CD8-positive, alpha-beta memory T cell (primary cell): ENCODE data around the gene CHCHD4. TPM values are rescaled to one million over a fixed set of nuclear protein-coding genes. Genes with fewer than 3 reads are reported as not detected.
A peak's percentile ranks its signal among the peaks of the same experiment; 100 is the strongest.

ENCODE experiments used
- CTCF ChIA-PET: fragments of 350-600 bp; sonication (Branson Sonifier 250); formaldehyde crosslinking; loops from one replicate; lab custom pipeline; 2021; ENCODE audit warnings: antibody characterized with exemption; lab: Charles Lee
- POLR2A ChIA-PET: fragments of 350-600 bp; sonication (Branson Sonifier 250); formaldehyde crosslinking; loops from one replicate; lab custom pipeline; 2021; ENCODE audit warnings: antibody characterized with exemption; lab: Charles Lee
- DNase-seq, 5 donors: peaks; one replicate each; pipeline versions ENCODE4 v3.0.0 to v3.0.0-alpha.2; 2020 to 2022; ENCODE audit warnings: mixed read lengths in 1 of 5
- H3K27ac ChIP-seq: one replicate; pipeline ENCODE4 v1.7.0; 2013; ENCODE audit warnings: low read depth, mild to moderate bottlenecking, low read length, moderate library complexity
- H3K27me3 ChIP-seq: 2 replicates; pipeline ENCODE4 v1.7.0; 2013; ENCODE audit warnings: low read length, mild to moderate bottlenecking; ENCODE audit not compliant: insufficient read depth, poor library complexity, severe bottlenecking
- H3K36me3 ChIP-seq: 2 replicates; pipeline ENCODE4 v1.7.0; 2013; ENCODE audit warnings: mild to moderate bottlenecking, low read length, moderate library complexity; ENCODE audit not compliant: insufficient read depth
- H3K4me1 ChIP-seq: 2 replicates; pipeline ENCODE4 v1.7.0; 2013; ENCODE audit warnings: mild to moderate bottlenecking, low read length, moderate library complexity; ENCODE audit not compliant: insufficient read depth
- H3K4me3 ChIP-seq: 2 replicates; pipeline ENCODE4 v1.7.0; 2013; ENCODE audit warnings: mild to moderate bottlenecking, low read length
- H3K9me3 ChIP-seq: 2 replicates; pipeline ENCODE4 v1.7.0; 2013; ENCODE audit warnings: mild to moderate bottlenecking, low read length
- H3K27ac Mint-ChIP-seq, 8 donors: one replicate each; pipeline ENCODE4 v1.8.0; 2020 to 2021; ENCODE audit warnings: mixed read lengths in 8 of 8, mild to moderate bottlenecking in 6 of 8, inconsistent platforms in 3 of 8, moderate library complexity in 3 of 8
- H3K27me3 Mint-ChIP-seq, 2 donors: one replicate each; pipeline ENCODE4 v1.8.0; 2020 to 2021; ENCODE audit warnings: mixed read lengths in 2 of 2, mild to moderate bottlenecking in 1 of 2, moderate library complexity in 1 of 2
- H3K36me3 Mint-ChIP-seq, 3 donors: one replicate each; pipeline ENCODE4 v1.8.0; 2020 to 2021; ENCODE audit warnings: mixed read lengths in 3 of 3, inconsistent platforms in 1 of 3, mild to moderate bottlenecking in 1 of 3
- H3K4me1 Mint-ChIP-seq, 3 donors: one replicate each; pipeline ENCODE4 v1.8.0; 2020 to 2021; ENCODE audit warnings: mixed read lengths in 3 of 3, inconsistent platforms in 1 of 3, mild to moderate bottlenecking in 1 of 3
- H3K4me3 Mint-ChIP-seq, 7 donors: one replicate each; pipeline ENCODE4 v1.8.0; 2020 to 2021; ENCODE audit warnings: mixed read lengths in 7 of 7, mild to moderate bottlenecking in 6 of 7, moderate library complexity in 4 of 7, inconsistent platforms in 2 of 7
- H3K9me3 Mint-ChIP-seq, 5 donors: one replicate each; pipeline ENCODE4 v1.8.0; 2020 to 2022; ENCODE audit warnings: mixed read lengths in 5 of 5, mild to moderate bottlenecking in 3 of 5, moderate library complexity in 2 of 5, inconsistent platforms in 1 of 5
- polyA plus RNA-seq: library from polyadenylated mRNA; unstranded; fragments of 300-500 nt; fragmentation: Illumina TruSeq; gene quantifications from one replicate; pipeline ENCODE4 v1.2.3, GENCODE V29; 2021
- total RNA-seq, 2 experiments: library from RNA; stranded (reverse); gene quantifications; one replicate each; pipeline ENCODE4 v1.2.3, GENCODE V29; 2021

The CHCHD4 gene
- total and polyA plus RNA-seq, 3 experiments from 2014 or later: 13.9 to 21.8 (median 21.7) TPM

DNA sequence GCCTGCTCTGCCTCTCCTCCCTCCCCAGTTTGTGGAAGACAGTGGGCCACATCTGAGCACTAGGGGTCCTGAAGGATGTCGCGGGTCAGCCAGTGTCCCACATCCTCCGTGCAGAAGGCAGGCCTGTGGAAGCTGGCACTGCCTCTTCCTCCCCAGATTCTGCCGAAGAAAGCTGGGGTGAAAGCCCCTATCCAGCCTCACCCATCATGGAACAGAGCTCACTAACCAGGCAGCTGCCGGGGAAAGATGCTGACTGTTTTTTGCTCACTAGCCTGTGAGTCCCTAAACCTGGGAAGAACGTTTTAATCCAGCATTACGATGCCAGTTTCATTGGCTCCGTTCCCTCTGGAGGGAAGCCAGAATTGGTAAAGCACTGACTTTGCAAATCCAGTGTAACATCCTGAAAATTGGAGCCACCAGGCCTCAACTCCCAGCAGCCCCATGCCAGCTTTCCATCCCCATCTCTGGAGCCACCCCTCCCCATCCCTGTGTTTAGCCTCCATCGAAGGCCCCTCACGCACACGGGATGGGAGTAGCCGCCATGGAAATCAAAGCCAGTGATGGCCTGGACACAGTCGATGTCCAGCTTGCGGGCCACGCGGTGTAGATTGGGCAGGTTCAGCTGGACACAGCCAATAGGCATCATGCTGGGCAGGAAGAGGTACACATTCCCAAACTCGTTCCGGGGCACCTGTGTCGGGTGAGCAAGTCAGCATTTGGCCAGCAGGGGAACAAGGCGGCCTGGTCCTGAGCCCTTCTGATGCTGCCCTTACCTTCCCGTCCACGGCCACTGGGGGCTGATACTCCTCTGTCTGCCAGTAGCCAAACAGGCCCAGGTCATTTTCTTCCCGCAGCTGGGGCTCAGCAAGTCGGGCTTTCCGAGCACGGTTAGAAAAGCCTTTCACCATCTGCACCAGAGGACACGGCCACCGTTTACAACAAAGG is 23.6 kb upstream of the CHCHD4 start:
- Mint-ChIP-seq H3K27ac (peak overlapping the region; percentile 73 to 100 (median 98)), H3K9me3 (no peaks in the 10 kb centered on the region), H3K4me3 (no peak overlapping the region), H3K4me1 (peaks cover 25 to 33% (median 31%) of the 10 kb centered on the region in 3 donors), H3K27me3 (peaks cover 0 to 2% of the 10 kb centered on the region in 2 donors), H3K36me3 (peaks cover 0 to 79% (median 14%) of the 10 kb centered on the region in 3 donors)
- Histone ChIP-seq H3K27ac (no peak overlapping the region), H3K4me3 (no peak overlapping the region), H3K36me3 (peaks cover 30% of the 10 kb centered on the region), H3K27me3 (no peaks in the 10 kb centered on the region), H3K4me1 (peaks cover 24% of the 10 kb centered on the region), H3K9me3 (no peaks in the 10 kb centered on the region)
- POLR2A ChIA-PET: no interaction called here
- peak in 1 of 5 donors; percentile 45 for DNase-seq
- CTCF ChIA-PET: no interaction called here

- Mint-ChIP-seq H3K9me3 (no peaks in the 10 kb centered on the region), H3K36me3 (peaks cover 0 to 74% (median 13%) of the 10 kb centered on the region in 3 donors), H3K27ac (peak overlapping the region; percentile 73 to 100 (median 100)), H3K4me1 (peaks cover 32 to 40% (median 38%) of the 10 kb centered on the region in 3 donors), H3K4me3 (no peak overlapping the region), H3K27me3 (peaks cover 0 to 2% of the 10 kb centered on the region in 2 donors)
- H3K27me3 ChIP-seq: no peaks in the 10 kb centered on the region
- no peak overlapping the region for H3K27ac ChIP-seq
- DNase-seq: peak in 1 of 5 donors; percentile 34
- ChIA-PET POLR2A (no interaction called here), CTCF (interaction anchor here (1.0 kb wide), 1 partner anchor 31 kb away, joined by 3 read pairs; the partner anchor contains the start of genes LSM3 and XPC)
- H3K4me1 ChIP-seq: peaks cover 31% of the 10 kb centered on the region
- no peak overlapping the region for H3K4me3 ChIP-seq
- H3K9me3 ChIP-seq: no peaks in the 10 kb centered on the region
- peaks cover 25% of the 10 kb centered on the region for H3K36me3 ChIP-seq
Measured at GRCh38 chr3:14147617-14148016, 22.9 kb upstream of the CHCHD4 start.

GRCh38 chr3:14147066-14147435 is 22.4 kb upstream of the CHCHD4 start:
- peak overlapping the region in 1 of 7 donors; percentile 26 for H3K4me3 Mint-ChIP-seq
- H3K27me3 Mint-ChIP-seq: peaks cover 0 to 2% of the 10 kb centered on the region in 2 donors
- Histone ChIP-seq H3K27ac (no peak overlapping the region), H3K36me3 (peaks cover 20% of the 10 kb centered on the region), H3K4me3 (no peak overlapping the region), H3K27me3 (no peaks in the 10 kb centered on the region), H3K4me1 (peaks cover 36% of the 10 kb centered on the region), H3K9me3 (no peaks in the 10 kb centered on the region)
- peaks cover 0 to 74% (median 14%) of the 10 kb centered on the region in 3 donors for H3K36me3 Mint-ChIP-seq
- H3K27ac Mint-ChIP-seq: peak overlapping the region; percentile 98 to 100 (median 100)
- no peak for DNase-seq
- ChIA-PET POLR2A (no interaction called here), CTCF (interaction anchor here (0.8 to 1.0 kb wide), 2 partner anchors 31 to 122 kb away, joined by 3 read pairs; partner anchors contain the start of genes LSM3 and XPC)
- H3K4me1 Mint-ChIP-seq: peaks cover 38 to 46% (median 43%) of the 10 kb centered on the region in 3 donors
- H3K9me3 Mint-ChIP-seq: no peaks in the 10 kb centered on the region

DNA sequence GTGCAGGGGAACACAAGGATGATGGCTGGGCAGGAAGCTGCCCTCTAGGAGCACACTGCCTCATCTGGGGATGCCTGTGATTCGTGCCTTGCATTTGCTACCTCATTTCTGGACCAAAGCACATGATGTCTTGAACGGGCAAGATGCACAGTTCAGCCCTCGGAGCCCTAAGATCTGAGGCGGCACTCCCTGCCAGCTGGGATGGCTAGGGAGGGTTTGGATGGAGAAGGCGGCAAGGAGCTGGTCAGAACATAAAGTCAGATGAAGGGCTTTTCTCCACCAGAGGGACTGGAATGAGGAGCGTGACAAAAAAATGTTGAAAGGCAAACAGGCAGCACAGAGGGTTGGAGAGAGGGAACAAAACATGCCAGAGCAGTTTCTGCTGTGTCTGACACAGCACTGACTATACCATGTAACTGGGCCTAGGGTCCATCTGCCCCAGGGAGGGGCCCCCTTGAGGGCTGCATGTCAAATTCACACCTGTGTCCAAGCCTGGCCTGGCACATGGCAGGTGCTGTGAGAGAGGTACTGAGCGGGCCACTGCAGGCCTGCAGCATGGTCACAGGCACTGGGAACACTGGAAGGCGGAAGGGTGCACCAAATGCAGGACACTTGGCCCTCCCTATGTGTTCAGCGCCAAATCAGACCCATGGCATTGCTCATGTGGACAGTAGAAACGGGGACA is 21.9 kb upstream of the CHCHD4 start:
- Histone ChIP-seq H3K9me3 (no peaks in the 10 kb centered on the region), H3K4me1 (peaks cover 41% of the 10 kb centered on the region), H3K36me3 (peaks cover 14% of the 10 kb centered on the region), H3K27me3 (no peaks in the 10 kb centered on the region), H3K4me3 (no peak overlapping the region), H3K27ac (no peak overlapping the region)
- DNase-seq: peak in 1 of 5 donors; percentile 38
- ChIA-PET CTCF (interaction anchor here (0.8 to 4.4 kb wide), 5 partner anchors 20 to 122 kb away, joined by 3 to 24 read pairs (median 5); partner anchors contain the start of genes CHCHD4, LSM3, TMEM43 and XPC), POLR2A (interaction anchor here (1.2 kb wide), 1 partner anchor 21 kb away, joined by 3 read pairs; no protein-coding TSS in a partner anchor)
- peaks cover 0 to 74% (median 18%) of the 10 kb centered on the region in 3 donors for H3K36me3 Mint-ChIP-seq
- H3K27me3 Mint-ChIP-seq: peaks cover 0 to 4% of the 10 kb centered on the region in 2 donors
- no peaks in the 10 kb centered on the region for H3K9me3 Mint-ChIP-seq
- no peak overlapping the region for H3K4me3 Mint-ChIP-seq
- H3K4me1 Mint-ChIP-seq: peaks cover 43 to 51% (median 49%) of the 10 kb centered on the region in 3 donors
- peak overlapping the region; percentile 98 to 100 (median 100) for H3K27ac Mint-ChIP-seq

- Histone ChIP-seq H3K4me3 (no peak overlapping the region), H3K27me3 (no peaks in the 10 kb centered on the region), H3K4me1 (peaks cover 48% of the 10 kb centered on the region), H3K9me3 (no peaks in the 10 kb centered on the region), H3K27ac (peak overlapping the region; percentile 94), H3K36me3 (peaks cover 14% of the 10 kb centered on the region)
- Mint-ChIP-seq H3K36me3 (peaks cover 0 to 78% (median 16%) of the 10 kb centered on the region in 3 donors), H3K4me3 (peak overlapping the region in 2 of 7 donors; percentile 24 to 41), H3K27me3 (peaks cover 0 to 4% of the 10 kb centered on the region in 2 donors), H3K27ac (peak overlapping the region; percentile 98 to 100 (median 100)), H3K9me3 (no peaks in the 10 kb centered on the region), H3K4me1 (peaks cover 50 to 58% (median 56%) of the 10 kb centered on the region in 3 donors)
- POLR2A ChIA-PET: interaction anchor here (1.2 to 2.0 kb wide), 3 partner anchors 20 to 33 kb away, joined by 3 to 22 read pairs (median 9); partner anchors contain the start of genes LSM3 and XPC
- CTCF ChIA-PET: interaction anchor here (1.5 to 4.4 kb wide), 7 partner anchors 21 to 249 kb away, joined by 3 to 24 read pairs (median 5); partner anchors contain the start of genes CHCHD4, LSM3, TMEM43 and XPC
- peak in 1 of 5 donors; percentile 45 for DNase-seq
Measured at GRCh38 chr3:14145670-14146380, 21.2 kb upstream of the CHCHD4 start.

DNA sequence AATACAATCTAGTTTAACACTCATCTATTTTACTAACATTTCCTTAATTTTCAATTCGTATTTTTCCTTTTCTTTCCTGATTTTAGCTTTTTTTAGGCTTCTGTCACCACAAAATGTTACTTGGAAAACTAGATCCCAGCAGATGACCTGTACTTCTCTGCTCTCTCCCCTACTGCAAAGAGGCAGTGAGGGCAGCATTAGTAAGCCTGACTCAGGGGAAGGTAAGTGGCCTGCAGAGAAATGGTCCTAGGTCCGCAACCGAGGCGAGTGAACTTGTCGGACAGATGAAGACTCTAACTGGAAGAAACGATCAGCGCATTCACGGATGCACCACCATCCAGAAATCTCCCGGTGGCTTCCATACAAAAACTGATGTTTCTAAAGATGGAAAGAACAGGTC is 20.6 kb upstream of the CHCHD4 start:
- Mint-ChIP-seq H3K27ac (peak overlapping the region; percentile 98 to 100 (median 100)), H3K9me3 (no peaks in the 10 kb centered on the region), H3K27me3 (peaks cover 0 to 4% of the 10 kb centered on the region in 2 donors), H3K36me3 (peaks cover 0 to 77% (median 16%) of the 10 kb centered on the region in 3 donors), H3K4me3 (peak overlapping the region in 4 of 7 donors; percentile 36 to 80 (median 51)), H3K4me1 (peaks cover 55 to 64% (median 62%) of the 10 kb centered on the region in 3 donors)
- ChIA-PET POLR2A (interaction anchor here (0.5 to 2.0 kb wide), 8 partner anchors 16 to 506 kb away, joined by 3 to 22 read pairs (median 3); partner anchors contain the start of genes CCDC174, CHCHD4, LSM3 and TMEM43), CTCF (interaction anchor here (0.6 to 4.4 kb wide), 8 partner anchors 13 to 249 kb away, joined by 3 to 24 read pairs (median 4); partner anchors contain the start of genes CHCHD4, LSM3, TMEM43 and XPC)
- Histone ChIP-seq H3K27me3 (no peaks in the 10 kb centered on the region), H3K9me3 (no peaks in the 10 kb centered on the region), H3K4me1 (peaks cover 54% of the 10 kb centered on the region), H3K4me3 (no peak overlapping the region), H3K36me3 (peaks cover 14% of the 10 kb centered on the region), H3K27ac (peak overlapping the region; percentile 94)
- peak in 1 of 5 donors; percentile 42 for DNase-seq
